ENCODE data around the gene C2CD2L.
"Not testable (repeated sequence)": the region's sequence is repeated elsewhere in the genome, so short reads cannot be mapped to it uniquely, and the experiment has no call there.

Gene C2CD2L

DNA sequence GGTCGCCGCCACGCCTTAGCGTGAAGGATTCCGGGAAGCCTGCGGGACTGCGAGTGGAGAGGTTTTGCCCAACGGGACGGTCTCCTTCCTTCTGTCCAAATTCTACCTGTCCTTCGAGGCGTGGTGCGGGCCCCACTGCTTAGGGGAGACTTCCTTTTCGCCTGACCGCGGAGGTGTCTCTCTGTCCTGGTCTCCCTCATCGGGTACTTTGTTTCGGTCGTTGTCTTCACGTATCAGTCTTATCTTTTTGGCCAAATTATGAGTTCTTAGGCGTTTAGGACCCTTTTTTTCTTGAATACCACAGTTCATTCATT is 14.6 kb downstream of the C2CD2L start:
- Histone ChIP-seq H3K4me1 (ENCODE audit: control insufficient read depth in 5 of 5, insufficient read depth in 5 of 5, low read length in 5 of 5) (peaks cover 9 to 31% (median 28%) of the 10 kb centered on the region in 5 donors), H3K36me3 (ENCODE audit: control insufficient read depth in 5 of 5, insufficient read depth in 5 of 5, low read length in 5 of 5) (peaks cover 3 to 19% (median 12%) of the 10 kb centered on the region in 5 donors), H3K27ac (ENCODE audit: low read depth, low read length) (peak overlapping the region; percentile 75), H3K9ac (ENCODE audit: low read length in 5 of 5) (peak overlapping the region; percentile 72 to 98 (median 94)), H3K9me3 (ENCODE audit: control insufficient read depth in 5 of 5, low read length in 5 of 5) (no peaks in the 10 kb centered on the region), H3K4me3 (ENCODE audit: low read depth in 1 of 5, low read length in 5 of 5) (peak overlapping the region; percentile 82 to 100 (median 92)), H3K27me3 (ENCODE audit: control insufficient read depth in 5 of 5, insufficient read depth in 4 of 5, low read length in 5 of 5) (no peaks in the 10 kb centered on the region)

DNA sequence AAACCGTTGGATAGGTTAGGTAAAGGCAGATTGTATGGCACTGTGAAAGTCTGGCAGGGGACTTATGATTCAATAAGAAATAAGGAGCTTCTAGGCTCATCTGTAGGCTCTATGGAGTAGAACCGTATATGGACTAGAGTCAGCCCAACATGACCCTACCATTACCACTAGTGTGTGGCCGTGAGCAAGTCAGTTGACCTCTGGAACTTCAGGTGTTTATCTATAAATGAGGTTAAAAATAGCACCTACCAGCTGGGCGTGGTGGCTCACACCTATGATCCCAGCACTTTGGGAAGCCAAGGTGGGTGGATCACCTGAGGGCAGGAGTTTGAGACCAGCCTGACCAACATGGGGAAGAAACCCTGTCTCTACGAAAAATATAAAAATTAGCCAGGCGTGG is 18.7 kb downstream of the C2CD2L start:
- Histone ChIP-seq H3K4me1 (ENCODE audit: control insufficient read depth in 5 of 5, insufficient read depth in 5 of 5, low read length in 5 of 5) (peaks cover 9 to 25% (median 20%) of the 10 kb centered on the region in 5 donors), H3K9ac (ENCODE audit: low read length in 5 of 5) (no peak overlapping the region), H3K36me3 (ENCODE audit: control insufficient read depth in 5 of 5, insufficient read depth in 5 of 5, low read length in 5 of 5) (peaks cover 0 to 28% (median 18%) of the 10 kb centered on the region in 5 donors), H3K4me3 (ENCODE audit: low read depth in 1 of 5, low read length in 5 of 5) (no peak overlapping the region), H3K27me3 (ENCODE audit: control insufficient read depth in 5 of 5, insufficient read depth in 4 of 5, low read length in 5 of 5) (no peaks in the 10 kb centered on the region), H3K27ac (ENCODE audit: low read depth, low read length) (no peak overlapping the region), H3K9me3 (ENCODE audit: control insufficient read depth in 5 of 5, low read length in 5 of 5) (no peaks in the 10 kb centered on the region)

DNA sequence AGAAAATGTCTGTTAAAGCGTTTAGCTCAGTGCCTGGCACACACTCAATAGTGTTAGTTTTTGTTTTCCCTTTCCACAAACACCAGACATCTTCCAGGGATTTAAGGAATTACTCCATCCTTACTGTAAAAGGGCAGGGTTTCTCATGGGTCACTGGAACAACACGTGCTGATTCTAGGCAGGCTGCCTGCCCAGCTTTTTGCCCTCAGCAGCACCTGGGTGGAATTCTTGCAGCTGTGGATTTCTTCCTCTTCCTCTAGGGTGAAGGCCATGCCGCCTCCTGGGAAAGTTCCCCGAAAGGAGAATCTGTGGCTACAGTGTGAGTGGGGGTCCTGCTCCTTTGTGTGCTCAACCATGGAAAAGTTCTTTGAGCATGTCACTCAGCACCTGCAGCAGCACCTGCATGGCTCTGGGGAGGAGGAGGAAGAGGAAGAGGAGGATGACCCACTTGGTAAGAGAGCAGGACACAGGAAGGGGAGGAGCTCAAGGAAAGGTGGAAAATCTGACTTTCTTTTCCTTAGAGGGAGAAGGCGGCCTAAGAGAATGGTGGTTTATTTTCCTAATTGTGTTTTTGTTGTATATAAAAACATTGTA is 19.6 kb downstream of the C2CD2L start:
- H3K4me3 ChIP-seq (ENCODE audit: low read depth in 1 of 5, low read length in 5 of 5): no peak overlapping the region
- H3K9me3 ChIP-seq (ENCODE audit: control insufficient read depth in 5 of 5, low read length in 5 of 5): no peaks in the 10 kb centered on the region
- H3K27me3 ChIP-seq (ENCODE audit: control insufficient read depth in 5 of 5, insufficient read depth in 4 of 5, low read length in 5 of 5): no peaks in the 10 kb centered on the region
- H3K36me3 ChIP-seq (ENCODE audit: control insufficient read depth in 5 of 5, insufficient read depth in 5 of 5, low read length in 5 of 5): peaks cover 0 to 38% (median 28%) of the 10 kb centered on the region in 5 donors
- H3K27ac ChIP-seq (ENCODE audit: low read depth, low read length): no peak overlapping the region
- peaks cover 9 to 21% (median 15%) of the 10 kb centered on the region in 5 donors for H3K4me1 ChIP-seq (ENCODE audit: control insufficient read depth in 5 of 5, insufficient read depth in 5 of 5, low read length in 5 of 5)
- H3K9ac ChIP-seq (ENCODE audit: low read length in 5 of 5): peak overlapping the region in 3 of 5 donors; percentile 6 to 35 (median 19)

DNA sequence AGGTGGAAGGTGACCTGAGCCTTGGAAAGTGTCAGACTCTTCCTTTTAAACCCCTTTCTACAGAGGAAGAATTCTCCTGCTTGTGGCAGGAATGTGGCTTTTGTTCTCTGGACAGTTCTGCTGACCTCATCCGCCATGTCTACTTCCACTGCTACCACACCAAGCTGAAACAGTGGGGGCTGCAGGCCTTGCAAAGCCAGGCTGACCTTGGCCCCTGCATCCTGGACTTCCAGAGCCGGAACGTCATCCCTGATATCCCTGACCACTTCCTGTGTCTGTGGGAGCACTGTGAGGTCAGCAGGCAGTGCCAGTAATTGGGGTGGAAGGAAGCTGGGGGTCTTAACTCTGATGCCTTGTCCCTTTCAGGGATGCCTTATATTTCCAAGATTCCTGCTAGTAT is 23.5 kb downstream of the C2CD2L start:
- no peak overlapping the region for H3K9ac ChIP-seq (ENCODE audit: low read length in 5 of 5)
- H3K9me3 ChIP-seq (ENCODE audit: control insufficient read depth in 5 of 5, low read length in 5 of 5): no peaks in the 10 kb centered on the region
- no peak overlapping the region for H3K27ac ChIP-seq (ENCODE audit: low read depth, low read length)
- no peaks in the 10 kb centered on the region for H3K27me3 ChIP-seq (ENCODE audit: control insufficient read depth in 5 of 5, insufficient read depth in 4 of 5, low read length in 5 of 5)
- H3K4me3 ChIP-seq (ENCODE audit: low read depth in 1 of 5, low read length in 5 of 5): no peak overlapping the region
- peaks cover 0 to 10% (median 4%) of the 10 kb centered on the region in 5 donors for H3K4me1 ChIP-seq (ENCODE audit: control insufficient read depth in 5 of 5, insufficient read depth in 5 of 5, low read length in 5 of 5)
- peaks cover 5 to 59% (median 50%) of the 10 kb centered on the region in 5 donors for H3K36me3 ChIP-seq (ENCODE audit: control insufficient read depth in 5 of 5, insufficient read depth in 5 of 5, low read length in 5 of 5)

DNA sequence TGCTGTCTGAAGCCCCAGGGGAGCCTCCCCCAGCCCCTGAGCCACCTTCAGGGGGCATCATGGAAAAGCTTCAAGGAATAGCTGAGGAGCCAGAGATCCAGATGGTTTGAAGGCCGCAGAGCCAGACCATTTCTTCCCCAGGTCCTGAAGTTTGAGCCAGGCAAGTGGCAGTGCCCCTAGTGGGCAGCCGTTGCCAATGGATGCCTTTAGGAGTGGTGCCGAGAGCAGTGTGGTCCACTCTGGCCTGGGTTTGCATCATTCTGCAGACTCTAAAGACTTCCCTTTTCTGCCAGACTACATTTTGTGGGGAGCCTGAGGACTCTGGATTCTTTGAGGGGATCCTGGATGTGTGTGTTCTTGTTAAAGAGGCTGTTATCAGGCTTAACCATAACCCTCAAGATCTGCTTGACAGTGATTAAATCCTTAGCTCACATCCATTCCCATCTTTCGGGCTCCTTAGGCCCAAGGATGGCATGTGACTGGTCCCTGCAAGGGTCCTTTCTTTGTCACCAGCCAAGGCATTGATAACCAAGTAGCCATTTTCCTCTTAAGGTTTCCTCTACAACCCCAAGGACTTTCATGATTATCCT is 27.3 kb downstream of the C2CD2L start:
- H3K9ac ChIP-seq (ENCODE audit: low read length in 5 of 5): no peak overlapping the region
- no peak overlapping the region for H3K27ac ChIP-seq (ENCODE audit: low read depth, low read length)
- no peaks in the 10 kb centered on the region for H3K9me3 ChIP-seq (ENCODE audit: control insufficient read depth in 5 of 5, low read length in 5 of 5)
- H3K4me3 ChIP-seq (ENCODE audit: low read depth in 1 of 5, low read length in 5 of 5): no peak overlapping the region
- no peaks in the 10 kb centered on the region for H3K27me3 ChIP-seq (ENCODE audit: control insufficient read depth in 5 of 5, insufficient read depth in 4 of 5, low read length in 5 of 5)
- peaks cover 0 to 9% (median 0%) of the 10 kb centered on the region in 5 donors for H3K4me1 ChIP-seq (ENCODE audit: control insufficient read depth in 5 of 5, insufficient read depth in 5 of 5, low read length in 5 of 5)
- peaks cover 5 to 51% (median 47%) of the 10 kb centered on the region in 5 donors for H3K36me3 ChIP-seq (ENCODE audit: control insufficient read depth in 5 of 5, insufficient read depth in 5 of 5, low read length in 5 of 5)

DNA sequence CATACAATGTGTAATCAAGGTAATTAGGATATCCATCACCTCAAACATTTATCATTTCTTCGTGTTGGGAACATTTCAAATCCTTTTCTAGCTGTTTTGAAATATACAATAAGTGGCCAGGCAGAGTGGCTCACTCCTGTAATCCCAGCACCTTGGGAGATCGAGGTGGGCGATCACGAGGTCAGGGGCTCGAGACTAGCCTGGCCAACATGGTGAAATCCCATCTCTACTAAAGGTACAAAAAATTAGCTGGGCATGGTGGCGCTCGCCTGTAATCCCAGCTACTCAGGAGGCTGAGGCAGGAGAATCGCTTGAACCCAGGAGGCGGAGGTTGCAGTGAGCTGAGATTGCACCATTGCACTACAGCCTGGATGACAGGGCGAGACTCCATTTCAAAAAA is 32.1 kb downstream of the C2CD2L start:
- not testable (repeated sequence) for H3K4me3 ChIP-seq (ENCODE audit: low read depth in 1 of 5, low read length in 5 of 5); H3K9ac ChIP-seq (ENCODE audit: low read length in 5 of 5); H3K9me3 ChIP-seq (ENCODE audit: control insufficient read depth in 5 of 5, low read length in 5 of 5); H3K27ac ChIP-seq (ENCODE audit: low read depth, low read length); H3K27me3 ChIP-seq (ENCODE audit: control insufficient read depth in 5 of 5, insufficient read depth in 4 of 5, low read length in 5 of 5); H3K4me1 ChIP-seq (ENCODE audit: control insufficient read depth in 5 of 5, insufficient read depth in 5 of 5, low read length in 5 of 5)
- peaks cover 0 to 10% (median 4%) of the 10 kb centered on the region in 5 donors for H3K36me3 ChIP-seq (ENCODE audit: control insufficient read depth in 5 of 5, insufficient read depth in 5 of 5, low read length in 5 of 5)

DNA sequence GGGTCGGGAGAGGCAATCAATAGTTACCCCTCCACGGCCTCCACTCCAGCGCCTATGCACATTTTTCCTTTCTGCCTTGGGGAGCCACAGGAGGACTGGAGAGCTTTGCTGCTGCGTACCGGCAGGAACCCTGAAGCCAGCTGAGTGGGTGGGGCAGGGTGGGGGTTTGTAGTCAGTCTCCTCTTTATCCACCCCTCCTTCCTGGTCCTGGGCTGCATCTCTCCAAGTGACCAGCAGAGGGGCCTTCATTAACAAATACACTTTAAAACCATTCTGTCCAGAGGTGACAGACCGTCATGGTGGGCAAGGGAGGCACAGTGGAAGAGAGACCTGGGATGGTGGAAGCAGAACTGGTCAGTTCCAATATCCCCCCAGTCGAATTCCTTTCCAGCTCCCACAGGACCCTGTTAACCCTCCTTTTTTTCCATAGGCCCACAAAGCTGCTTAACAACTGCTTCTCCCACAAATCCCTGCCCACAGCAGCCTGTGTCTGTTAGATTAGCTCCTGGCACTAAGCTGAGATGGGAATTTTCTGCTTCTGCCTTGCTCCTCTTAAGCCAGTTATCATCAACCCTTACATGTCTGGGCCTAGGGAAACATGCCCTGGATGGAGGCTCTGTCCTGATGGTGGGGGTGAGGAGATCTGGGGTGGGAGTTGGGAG is 37.8 kb downstream of the C2CD2L start:
- H3K9ac ChIP-seq (ENCODE audit: low read length in 5 of 5): no peak overlapping the region
- no peak overlapping the region for H3K4me3 ChIP-seq (ENCODE audit: low read depth in 1 of 5, low read length in 5 of 5)
- no peaks in the 10 kb centered on the region for H3K36me3 ChIP-seq (ENCODE audit: control insufficient read depth in 5 of 5, insufficient read depth in 5 of 5, low read length in 5 of 5)
- peaks cover 3 to 18% (median 9%) of the 10 kb centered on the region in 5 donors for H3K27me3 ChIP-seq (ENCODE audit: control insufficient read depth in 5 of 5, insufficient read depth in 4 of 5, low read length in 5 of 5)
- peaks cover 0 to 17% (median 16%) of the 10 kb centered on the region in 5 donors for H3K4me1 ChIP-seq (ENCODE audit: control insufficient read depth in 5 of 5, insufficient read depth in 5 of 5, low read length in 5 of 5)
- H3K9me3 ChIP-seq (ENCODE audit: control insufficient read depth in 5 of 5, low read length in 5 of 5): no peaks in the 10 kb centered on the region
- H3K27ac ChIP-seq (ENCODE audit: low read depth, low read length): no peak overlapping the region

DNA sequence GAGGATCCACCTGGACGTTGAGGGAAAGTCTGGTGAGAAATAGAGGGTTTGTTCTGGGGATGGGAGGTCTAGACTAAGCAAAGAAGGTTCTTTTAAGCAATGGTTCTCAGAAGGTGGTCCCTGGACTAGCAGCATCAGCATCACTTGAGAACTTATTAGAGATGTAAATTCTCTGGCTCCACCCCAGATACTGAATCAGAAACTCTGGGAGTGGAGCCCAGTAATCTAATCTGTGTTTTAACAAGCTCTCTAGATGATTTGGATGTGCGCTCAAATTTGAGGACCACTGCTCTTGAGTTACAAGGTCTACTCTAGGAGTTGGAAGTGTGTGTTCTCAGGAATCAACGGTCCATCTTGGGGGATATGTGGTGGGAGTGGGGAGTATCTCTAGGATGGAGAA is 38.4 kb downstream of the C2CD2L start:
- no peaks in the 10 kb centered on the region for H3K36me3 ChIP-seq (ENCODE audit: control insufficient read depth in 5 of 5, insufficient read depth in 5 of 5, low read length in 5 of 5)
- H3K27me3 ChIP-seq (ENCODE audit: control insufficient read depth in 5 of 5, insufficient read depth in 4 of 5, low read length in 5 of 5): peaks cover 5 to 22% (median 12%) of the 10 kb centered on the region in 5 donors
- peaks cover 0 to 17% (median 16%) of the 10 kb centered on the region in 5 donors for H3K4me1 ChIP-seq (ENCODE audit: control insufficient read depth in 5 of 5, insufficient read depth in 5 of 5, low read length in 5 of 5)
- no peak overlapping the region for H3K9ac ChIP-seq (ENCODE audit: low read length in 5 of 5)
- H3K27ac ChIP-seq (ENCODE audit: low read depth, low read length): no peak overlapping the region
- no peaks in the 10 kb centered on the region for H3K9me3 ChIP-seq (ENCODE audit: control insufficient read depth in 5 of 5, low read length in 5 of 5)
- H3K4me3 ChIP-seq (ENCODE audit: low read depth in 1 of 5, low read length in 5 of 5): no peak overlapping the region

DNA sequence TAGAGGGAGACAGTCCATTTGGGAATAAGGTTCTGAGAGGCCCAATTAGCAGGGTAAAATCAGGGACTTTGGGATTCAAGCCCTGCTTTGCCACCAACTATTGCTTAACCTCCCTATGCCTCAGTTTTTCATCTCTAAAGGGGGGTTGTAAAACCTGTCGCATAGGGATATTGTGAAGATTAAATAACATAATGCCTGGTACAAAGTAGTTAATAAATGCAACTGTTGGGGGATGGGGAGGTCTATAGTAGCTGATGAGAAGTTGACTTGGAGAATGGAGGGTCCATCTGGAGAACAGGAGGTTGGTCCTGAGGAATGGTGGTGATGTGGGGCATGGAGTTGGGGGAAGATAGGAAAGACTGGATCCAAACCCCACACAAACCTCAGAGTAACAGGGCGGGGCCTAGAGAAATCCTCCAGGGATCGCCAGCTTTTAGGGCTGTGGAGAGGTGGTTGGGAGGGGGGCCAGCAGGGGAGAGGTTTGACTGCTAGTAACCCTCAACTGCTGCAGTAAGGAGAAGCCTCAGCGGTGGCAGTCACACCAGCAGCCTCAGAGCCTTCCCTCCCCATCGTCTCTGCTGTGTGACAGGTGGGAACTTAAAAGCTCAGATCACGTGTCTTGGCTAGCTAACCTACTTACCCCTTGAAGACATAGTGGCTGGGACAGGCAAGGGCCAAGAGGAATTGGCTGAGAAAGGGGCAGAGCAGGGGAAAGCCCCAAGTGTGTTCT is 40.6 kb downstream of the C2CD2L start:
- peaks cover 5 to 20% (median 13%) of the 10 kb centered on the region in 5 donors for H3K27me3 ChIP-seq (ENCODE audit: control insufficient read depth in 5 of 5, insufficient read depth in 4 of 5, low read length in 5 of 5)
- H3K9ac ChIP-seq (ENCODE audit: low read length in 5 of 5): no peak overlapping the region
- no peak overlapping the region for H3K4me3 ChIP-seq (ENCODE audit: low read depth in 1 of 5, low read length in 5 of 5)
- no peaks in the 10 kb centered on the region for H3K36me3 ChIP-seq (ENCODE audit: control insufficient read depth in 5 of 5, insufficient read depth in 5 of 5, low read length in 5 of 5)
- H3K9me3 ChIP-seq (ENCODE audit: control insufficient read depth in 5 of 5, low read length in 5 of 5): no peaks in the 10 kb centered on the region
- peaks cover 0 to 17% (median 16%) of the 10 kb centered on the region in 5 donors for H3K4me1 ChIP-seq (ENCODE audit: control insufficient read depth in 5 of 5, insufficient read depth in 5 of 5, low read length in 5 of 5)
- H3K27ac ChIP-seq (ENCODE audit: low read depth, low read length): no peak overlapping the region

DNA sequence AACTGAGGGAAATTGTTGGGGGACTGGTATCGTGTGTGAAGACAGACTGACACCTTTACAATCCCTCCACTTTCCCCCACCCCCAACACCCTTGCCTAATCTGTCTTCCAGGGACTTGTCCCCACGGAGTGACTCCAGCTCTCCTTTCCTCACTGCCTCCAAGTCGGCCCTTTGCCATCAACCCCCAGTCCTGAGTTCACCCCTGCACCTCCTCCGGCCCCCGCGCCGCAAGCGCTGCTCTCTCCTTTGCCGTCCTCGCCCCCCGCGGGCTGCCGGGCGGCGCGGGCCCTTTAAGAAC is 41.5 kb downstream of the C2CD2L start:
- Histone ChIP-seq H3K4me3 (ENCODE audit: low read depth in 1 of 5, low read length in 5 of 5) (peak overlapping the region; percentile 55 to 72 (median 64)), H3K4me1 (ENCODE audit: control insufficient read depth in 5 of 5, insufficient read depth in 5 of 5, low read length in 5 of 5) (peaks cover 0 to 17% (median 16%) of the 10 kb centered on the region in 5 donors), H3K36me3 (ENCODE audit: control insufficient read depth in 5 of 5, insufficient read depth in 5 of 5, low read length in 5 of 5) (no peaks in the 10 kb centered on the region), H3K9ac (ENCODE audit: low read length in 5 of 5) (peak overlapping the region in 3 of 5 donors; percentile 47 to 68 (median 48)), H3K27ac (ENCODE audit: low read depth, low read length) (no peak overlapping the region), H3K27me3 (ENCODE audit: control insufficient read depth in 5 of 5, insufficient read depth in 4 of 5, low read length in 5 of 5) (peaks cover 8 to 23% (median 14%) of the 10 kb centered on the region in 5 donors), H3K9me3 (ENCODE audit: control insufficient read depth in 5 of 5, low read length in 5 of 5) (no peaks in the 10 kb centered on the region)
